Measurements from ENCODE around the gene CRELD2.
A peak's percentile ranks its signal among the peaks of the same experiment; 100 is the strongest.

Gene CRELD2

DNA sequence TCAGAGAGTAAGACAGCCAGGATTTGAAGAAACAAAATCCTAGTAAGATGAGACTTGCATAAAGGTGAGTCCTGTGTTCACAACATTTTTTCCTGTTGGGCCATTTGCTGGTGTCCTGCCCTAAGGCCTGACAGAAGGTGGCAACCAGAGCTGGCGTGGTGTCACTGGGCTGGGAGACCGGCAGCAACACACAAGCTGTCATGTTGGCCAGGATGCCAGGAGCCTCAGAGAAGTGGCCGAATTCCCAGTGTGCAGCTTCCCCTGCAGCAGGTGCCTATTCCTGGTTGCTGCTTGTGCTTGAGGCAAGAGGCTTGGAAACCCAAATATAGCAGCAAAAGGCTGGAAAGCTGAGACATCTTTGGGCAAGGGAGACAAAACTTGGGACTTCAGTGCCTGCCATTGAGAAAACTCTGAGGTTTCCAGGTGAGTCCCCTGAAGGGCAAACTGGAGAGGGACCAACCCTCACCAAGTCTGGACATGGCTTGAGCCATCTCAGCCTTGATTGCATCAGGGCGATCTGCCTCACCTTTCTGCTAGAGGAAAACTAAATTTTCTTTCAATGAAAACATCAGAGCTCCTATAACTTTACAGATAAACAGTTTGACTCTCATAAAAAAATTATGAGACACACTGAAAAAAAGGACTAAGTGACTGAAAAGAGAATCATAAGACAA, 26.1 kb upstream of the CRELD2 start (continued):
- TF ChIP-seq, protein P1, sequence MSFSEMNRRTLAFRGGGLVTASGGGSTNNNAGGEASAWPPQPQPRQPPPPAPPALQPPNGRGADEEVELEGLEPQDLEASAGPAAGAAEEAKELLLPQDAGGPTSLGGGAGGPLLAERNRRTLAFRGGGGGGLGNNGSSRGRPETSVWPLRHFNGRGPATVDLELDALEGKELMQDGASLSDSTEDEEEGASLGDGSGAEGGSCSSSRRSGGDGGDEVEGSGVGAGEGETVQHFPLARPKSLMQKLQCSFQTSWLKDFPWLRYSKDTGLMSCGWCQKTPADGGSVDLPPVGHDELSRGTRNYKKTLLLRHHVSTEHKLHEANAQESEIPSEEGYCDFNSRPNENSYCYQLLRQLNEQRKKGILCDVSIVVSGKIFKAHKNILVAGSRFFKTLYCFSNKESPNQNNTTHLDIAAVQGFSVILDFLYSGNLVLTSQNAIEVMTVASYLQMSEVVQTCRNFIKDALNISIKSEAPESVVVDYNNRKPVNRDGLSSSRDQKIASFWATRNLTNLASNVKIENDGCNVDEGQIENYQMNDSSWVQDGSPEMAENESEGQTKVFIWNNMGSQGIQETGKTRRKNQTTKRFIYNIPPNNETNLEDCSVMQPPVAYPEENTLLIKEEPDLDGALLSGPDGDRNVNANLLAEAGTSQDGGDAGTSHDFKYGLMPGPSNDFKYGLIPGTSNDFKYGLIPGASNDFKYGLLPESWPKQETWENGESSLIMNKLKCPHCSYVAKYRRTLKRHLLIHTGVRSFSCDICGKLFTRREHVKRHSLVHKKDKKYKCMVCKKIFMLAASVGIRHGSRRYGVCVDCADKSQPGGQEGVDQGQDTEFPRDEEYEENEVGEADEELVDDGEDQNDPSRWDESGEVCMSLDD (tag by site-specific recombination; IDR thresholded peaks at IDR 0.05) = no peak
- TF ChIP-seq, protein P2, sequence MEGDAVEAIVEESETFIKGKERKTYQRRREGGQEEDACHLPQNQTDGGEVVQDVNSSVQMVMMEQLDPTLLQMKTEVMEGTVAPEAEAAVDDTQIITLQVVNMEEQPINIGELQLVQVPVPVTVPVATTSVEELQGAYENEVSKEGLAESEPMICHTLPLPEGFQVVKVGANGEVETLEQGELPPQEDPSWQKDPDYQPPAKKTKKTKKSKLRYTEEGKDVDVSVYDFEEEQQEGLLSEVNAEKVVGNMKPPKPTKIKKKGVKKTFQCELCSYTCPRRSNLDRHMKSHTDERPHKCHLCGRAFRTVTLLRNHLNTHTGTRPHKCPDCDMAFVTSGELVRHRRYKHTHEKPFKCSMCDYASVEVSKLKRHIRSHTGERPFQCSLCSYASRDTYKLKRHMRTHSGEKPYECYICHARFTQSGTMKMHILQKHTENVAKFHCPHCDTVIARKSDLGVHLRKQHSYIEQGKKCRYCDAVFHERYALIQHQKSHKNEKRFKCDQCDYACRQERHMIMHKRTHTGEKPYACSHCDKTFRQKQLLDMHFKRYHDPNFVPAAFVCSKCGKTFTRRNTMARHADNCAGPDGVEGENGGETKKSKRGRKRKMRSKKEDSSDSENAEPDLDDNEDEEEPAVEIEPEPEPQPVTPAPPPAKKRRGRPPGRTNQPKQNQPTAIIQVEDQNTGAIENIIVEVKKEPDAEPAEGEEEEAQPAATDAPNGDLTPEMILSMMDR (tag by site-specific recombination; IDR thresholded peaks at IDR 0.05) = no peak
- no peak for TF ChIP-seq ZNF560 (tag by site-specific recombination; IDR thresholded peaks at IDR 0.05; ENCODE audit: borderline replicate concordance)

DNA sequence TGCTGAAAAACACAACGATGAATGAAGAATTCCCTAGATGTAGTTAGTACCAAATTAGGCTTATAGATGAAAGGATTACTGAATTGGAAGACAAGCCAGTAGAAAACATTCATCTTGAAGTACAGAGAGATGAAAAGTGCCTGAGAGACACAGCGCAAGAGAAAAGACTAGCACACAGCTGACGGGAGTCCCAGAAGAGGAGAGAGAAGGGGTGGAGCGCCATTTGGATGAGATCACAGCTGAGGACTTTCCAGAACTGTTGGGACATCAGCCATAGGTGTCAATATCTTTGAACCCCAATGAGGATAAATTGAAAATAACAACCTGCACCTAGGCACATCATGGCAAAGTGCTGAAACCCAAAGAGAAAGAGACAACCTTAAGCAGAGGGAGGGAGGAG, 25.4 kb upstream of the CRELD2 start:
- TF ChIP-seq SETDB1 (IDR thresholded peaks at IDR 0.05; ENCODE audit: insufficient read length, low read length) (peak; percentile 28), KLF8 (tag by site-specific recombination; IDR thresholded peaks at IDR 0.05) (no peak)
- CTCF ChIA-PET = interaction anchor here (1.6 kb wide), 1 partner anchor 11 kb away, joined by 7 read pairs; no protein-coding TSS in a partner anchor

DNA sequence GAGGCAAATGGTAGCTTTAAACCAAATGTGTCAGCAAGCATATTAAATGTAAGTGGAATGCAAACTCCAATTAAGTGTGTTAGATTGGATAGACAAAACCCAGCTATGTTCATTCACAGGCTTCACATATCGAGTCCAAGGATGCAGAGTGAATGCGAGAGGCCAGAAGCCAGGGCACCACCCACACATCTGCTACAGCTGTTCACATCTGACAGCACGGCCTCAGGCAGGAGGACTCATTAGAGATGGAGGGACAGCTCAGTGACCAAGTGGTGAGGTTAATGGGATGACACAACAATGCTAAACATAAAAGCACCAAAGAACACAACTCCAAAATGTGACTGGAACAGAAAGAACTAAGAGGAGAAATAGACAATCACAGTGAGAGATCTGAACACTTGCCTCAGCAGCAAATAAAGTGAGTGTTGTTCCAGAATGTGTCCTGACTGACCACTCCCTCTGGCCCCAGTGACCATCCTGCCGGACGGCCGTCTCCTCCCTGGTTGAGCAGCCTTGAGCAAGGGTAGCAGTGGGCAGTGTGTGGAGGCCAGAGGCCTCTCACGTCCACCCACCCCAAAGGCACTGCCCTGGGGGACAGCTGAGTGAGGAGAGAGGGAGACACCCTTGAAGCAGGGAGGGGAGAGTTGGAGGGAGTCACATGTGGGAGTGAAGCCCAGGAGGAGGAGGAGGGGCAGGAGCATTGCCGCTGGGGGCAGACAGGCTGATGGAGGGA, 23.9 kb upstream of the CRELD2 start:
- TF ChIP-seq, protein P3, sequence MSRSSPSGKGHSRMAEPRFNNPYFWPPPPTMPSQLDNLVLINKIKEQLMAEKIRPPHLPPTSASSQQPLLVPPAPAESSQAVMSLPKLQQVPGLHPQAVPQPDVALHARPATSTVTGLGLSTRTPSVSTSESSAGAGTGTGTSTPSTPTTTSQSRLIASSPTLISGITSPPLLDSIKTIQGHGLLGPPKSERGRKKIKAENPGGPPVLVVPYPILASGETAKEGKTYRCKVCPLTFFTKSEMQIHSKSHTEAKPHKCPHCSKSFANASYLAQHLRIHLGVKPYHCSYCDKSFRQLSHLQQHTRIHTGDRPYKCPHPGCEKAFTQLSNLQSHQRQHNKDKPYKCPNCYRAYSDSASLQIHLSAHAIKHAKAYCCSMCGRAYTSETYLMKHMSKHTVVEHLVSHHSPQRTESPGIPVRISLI (tag by site-specific recombination; IDR thresholded peaks at IDR 0.05) = no peak
- no peak for TF ChIP-seq ZNF777 (tag by site-specific recombination; IDR thresholded peaks at IDR 0.05; ENCODE audit: borderline replicate concordance)
- no peak for TF ChIP-seq ZFP69B (tag by site-specific recombination; IDR thresholded peaks at IDR 0.05)
- peak; percentile 81 for TF ChIP-seq SETDB1 (IDR thresholded peaks at IDR 0.05; ENCODE audit: insufficient read length, low read length)
- ChIA-PET CTCF (no interaction called here), POLR2A (no interaction called here)
- H3K4me1 ChIP-seq (ENCODE audit: control insufficient read depth, insufficient read depth, low read length) = no peaks in the 10 kb centered on the region
- H3K36me3 ChIP-seq (ENCODE audit: control insufficient read depth in 2 of 2, insufficient read depth in 1 of 2, low read length in 2 of 2) = peaks cover 4 to 31% of the 10 kb centered on the region in 2 experiments; a peak in 2 of 3 replicates
- H3K9me3 ChIP-seq (ENCODE audit: control insufficient read depth, insufficient read depth, low read depth, low read length) = 0 out of 2 replicates have a peak, but pooled peaks cover 3% of the 10 kb centered on the region
- no peak overlapping the region for H3K27ac ChIP-seq (ENCODE audit: extremely low read depth, low read depth, low read length)
- H3K4me3 ChIP-seq (ENCODE audit: low read depth, low read length) = no peak overlapping the region

More for the DNA sequence above, 25.4 kb upstream of the CRELD2 start:
- H3K4me3 ChIP-seq (ENCODE audit: low read depth, low read length) = no peak overlapping the region
- no peaks in the 10 kb centered on the region for H3K4me1 ChIP-seq (ENCODE audit: control insufficient read depth, insufficient read depth, low read length)
- H3K27ac ChIP-seq (ENCODE audit: extremely low read depth, low read depth, low read length) = no peak overlapping the region
- H3K36me3 ChIP-seq (ENCODE audit: control insufficient read depth in 2 of 2, insufficient read depth in 1 of 2, low read length in 2 of 2) = peaks cover 4 to 46% of the 10 kb centered on the region in 2 experiments
- H3K9me3 ChIP-seq (ENCODE audit: control insufficient read depth, insufficient read depth, low read depth, low read length) = 0 out of 2 replicates have a peak, but pooled peaks cover 3% of the 10 kb centered on the region
- POLR2A ChIA-PET = no interaction called here

DNA sequence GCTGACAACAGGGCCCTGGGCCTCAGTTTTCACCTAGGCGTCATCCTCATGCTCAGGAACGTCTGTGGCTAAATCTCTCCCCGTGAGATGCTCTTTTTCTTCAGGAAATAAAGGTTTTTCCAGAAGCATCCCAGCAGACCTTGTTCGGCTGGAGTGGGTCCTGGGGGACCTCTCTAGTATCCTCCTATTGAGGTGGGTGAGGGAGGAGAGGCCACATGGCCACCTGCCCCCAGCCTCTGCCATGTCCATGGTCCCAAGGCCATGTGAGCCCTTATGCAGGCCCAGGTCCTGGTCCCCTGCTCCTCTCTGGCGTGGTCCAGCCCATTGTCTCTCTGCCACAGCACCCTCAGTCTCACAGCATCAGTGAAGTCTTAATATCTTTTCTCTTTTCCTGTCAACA, 22.2 kb upstream of the CRELD2 start:
- ChIA-PET POLR2A (no interaction called here), CTCF (no interaction called here)
- Histone ChIP-seq H3K27ac (ENCODE audit: extremely low read depth, low read depth, low read length) (no peak overlapping the region), H3K4me3 (ENCODE audit: low read depth, low read length) (no peak overlapping the region), H3K36me3 (ENCODE audit: control insufficient read depth in 2 of 2, insufficient read depth in 1 of 2, low read length in 2 of 2) (peaks cover 4 to 27% of the 10 kb centered on the region in 2 experiments; a peak in 2 of 3 replicates), H3K9me3 (ENCODE audit: control insufficient read depth, insufficient read depth, low read depth, low read length) (no peaks in the 10 kb centered on the region), H3K4me1 (ENCODE audit: control insufficient read depth, insufficient read depth, low read length) (no peaks in the 10 kb centered on the region)
- TF ChIP-seq OVOL3 (tag by site-specific recombination; IDR thresholded peaks at IDR 0.05) (no peak), PRDM1 (tag by site-specific recombination; IDR thresholded peaks at IDR 0.05) (no peak), ZNF157 (tag by site-specific recombination; IDR thresholded peaks at IDR 0.05) (no peak), ZNF558 (tag by site-specific recombination; IDR thresholded peaks at IDR 0.05) (no peak), ZNF366 (tag by site-specific recombination; conservative IDR thresholded peaks at IDR 0.05) (no peak), ZNF529 (tag by site-specific recombination; IDR thresholded peaks at IDR 0.05; ENCODE audit: insufficient replicate concordance) (no peak)
- TF ChIP-seq, protein P4, sequence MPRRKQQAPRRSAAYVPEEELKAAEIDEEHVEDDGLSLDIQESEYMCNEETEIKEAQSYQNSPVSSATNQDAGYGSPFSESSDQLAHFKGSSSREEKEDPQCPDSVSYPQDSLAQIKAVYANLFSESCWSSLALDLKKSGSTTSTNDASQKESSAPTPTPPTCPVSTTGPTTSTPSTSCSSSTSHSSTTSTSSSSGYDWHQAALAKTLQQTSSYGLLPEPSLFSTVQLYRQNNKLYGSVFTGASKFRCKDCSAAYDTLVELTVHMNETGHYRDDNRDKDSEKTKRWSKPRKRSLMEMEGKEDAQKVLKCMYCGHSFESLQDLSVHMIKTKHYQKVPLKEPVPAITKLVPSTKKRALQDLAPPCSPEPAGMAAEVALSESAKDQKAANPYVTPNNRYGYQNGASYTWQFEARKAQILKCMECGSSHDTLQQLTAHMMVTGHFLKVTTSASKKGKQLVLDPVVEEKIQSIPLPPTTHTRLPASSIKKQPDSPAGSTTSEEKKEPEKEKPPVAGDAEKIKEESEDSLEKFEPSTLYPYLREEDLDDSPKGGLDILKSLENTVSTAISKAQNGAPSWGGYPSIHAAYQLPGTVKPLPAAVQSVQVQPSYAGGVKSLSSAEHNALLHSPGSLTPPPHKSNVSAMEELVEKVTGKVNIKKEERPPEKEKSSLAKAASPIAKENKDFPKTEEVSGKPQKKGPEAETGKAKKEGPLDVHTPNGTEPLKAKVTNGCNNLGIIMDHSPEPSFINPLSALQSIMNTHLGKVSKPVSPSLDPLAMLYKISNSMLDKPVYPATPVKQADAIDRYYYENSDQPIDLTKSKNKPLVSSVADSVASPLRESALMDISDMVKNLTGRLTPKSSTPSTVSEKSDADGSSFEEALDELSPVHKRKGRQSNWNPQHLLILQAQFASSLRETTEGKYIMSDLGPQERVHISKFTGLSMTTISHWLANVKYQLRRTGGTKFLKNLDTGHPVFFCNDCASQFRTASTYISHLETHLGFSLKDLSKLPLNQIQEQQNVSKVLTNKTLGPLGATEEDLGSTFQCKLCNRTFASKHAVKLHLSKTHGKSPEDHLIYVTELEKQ (tag by site-specific recombination; IDR thresholded peaks at IDR 0.05; ENCODE audit: borderline replicate concordance) = no peak
- TF ChIP-seq, protein P5, sequence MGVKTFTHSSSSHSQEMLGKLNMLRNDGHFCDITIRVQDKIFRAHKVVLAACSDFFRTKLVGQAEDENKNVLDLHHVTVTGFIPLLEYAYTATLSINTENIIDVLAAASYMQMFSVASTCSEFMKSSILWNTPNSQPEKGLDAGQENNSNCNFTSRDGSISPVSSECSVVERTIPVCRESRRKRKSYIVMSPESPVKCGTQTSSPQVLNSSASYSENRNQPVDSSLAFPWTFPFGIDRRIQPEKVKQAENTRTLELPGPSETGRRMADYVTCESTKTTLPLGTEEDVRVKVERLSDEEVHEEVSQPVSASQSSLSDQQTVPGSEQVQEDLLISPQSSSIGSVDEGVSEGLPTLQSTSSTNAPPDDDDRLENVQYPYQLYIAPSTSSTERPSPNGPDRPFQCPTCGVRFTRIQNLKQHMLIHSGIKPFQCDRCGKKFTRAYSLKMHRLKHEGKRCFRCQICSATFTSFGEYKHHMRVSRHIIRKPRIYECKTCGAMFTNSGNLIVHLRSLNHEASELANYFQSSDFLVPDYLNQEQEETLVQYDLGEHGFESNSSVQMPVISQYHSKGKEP (tag by site-specific recombination; IDR thresholded peaks at IDR 0.05) = no peak

Data from HEK293 (cell line).